HG02943 (cell line): ENCODE data around the gene RNF222.
"Not testable (repeated sequence)": the region's sequence is repeated elsewhere in the genome, so short reads cannot be mapped to it uniquely, and the experiment has no call there.

Experiments used
- ATAC-seq: cut with Tn5 transposase; IDR thresholded peaks from one replicate; pipeline ENCODE4 v1.9.1; 2021; ENCODE audit warnings: mild to moderate bottlenecking, low read depth, moderate library complexity; ENCODE audit not compliant: unreplicated experiment

RNF222 gene

DNA sequence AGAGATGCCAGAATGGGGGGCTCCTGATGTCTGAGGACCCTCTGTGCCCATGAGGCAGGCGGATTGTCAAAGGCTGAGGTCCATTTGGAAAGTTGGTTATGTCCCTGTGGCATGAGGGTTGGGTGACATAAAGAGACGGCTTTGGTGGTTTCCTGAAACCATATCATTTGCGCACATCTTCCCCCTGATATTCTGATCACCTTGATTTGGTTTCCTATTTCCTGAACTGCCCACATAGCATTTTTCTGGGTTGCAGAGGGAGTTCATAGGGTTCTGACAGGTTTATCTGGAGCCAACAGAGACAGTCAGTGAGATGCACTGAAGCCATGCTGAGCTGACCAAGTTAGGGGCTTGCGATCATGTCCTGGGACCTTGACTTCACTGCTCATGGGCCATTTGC is 15.7 kb upstream of the RNF222 start:
- ATAC-seq: no peak

DNA sequence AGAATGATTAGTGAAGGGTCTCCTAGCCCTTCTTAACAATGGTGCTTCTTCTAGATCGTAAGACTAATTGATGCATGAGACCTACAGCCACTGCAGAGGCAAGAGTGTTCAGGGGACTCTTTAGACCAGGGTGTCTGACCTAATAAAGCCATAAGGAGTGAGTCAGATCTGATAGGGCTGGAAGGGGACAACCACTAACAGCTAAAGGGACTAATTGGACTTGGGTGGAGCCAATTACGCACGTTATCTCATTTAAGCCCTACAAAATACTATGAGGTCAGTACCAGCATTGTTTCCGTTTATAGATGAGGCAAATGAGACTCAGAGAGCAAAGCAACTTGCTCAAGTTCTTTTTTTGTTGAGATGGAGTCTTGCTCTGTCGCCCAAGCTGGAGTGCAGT is 14.5 kb upstream of the RNF222 start:
- no peak for ATAC-seq

DNA sequence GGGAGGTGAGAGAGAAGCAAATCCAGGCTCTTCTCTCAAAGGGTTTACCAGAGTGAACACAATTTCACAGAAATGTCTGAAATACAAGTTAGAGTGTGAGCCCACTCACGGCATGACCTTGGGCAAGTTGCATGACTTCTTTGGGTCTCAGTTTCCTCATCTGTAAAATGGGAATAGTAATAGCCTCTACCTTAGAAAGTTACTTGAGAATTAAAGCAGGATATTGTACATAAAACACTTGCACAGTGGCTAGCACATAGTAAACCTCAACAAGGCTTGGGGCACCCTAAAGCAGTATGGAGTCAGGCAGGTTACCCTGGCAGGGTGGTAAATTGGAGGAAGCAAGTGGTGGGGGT is 13.2 kb upstream of the RNF222 start:
- ATAC-seq: no peak

DNA sequence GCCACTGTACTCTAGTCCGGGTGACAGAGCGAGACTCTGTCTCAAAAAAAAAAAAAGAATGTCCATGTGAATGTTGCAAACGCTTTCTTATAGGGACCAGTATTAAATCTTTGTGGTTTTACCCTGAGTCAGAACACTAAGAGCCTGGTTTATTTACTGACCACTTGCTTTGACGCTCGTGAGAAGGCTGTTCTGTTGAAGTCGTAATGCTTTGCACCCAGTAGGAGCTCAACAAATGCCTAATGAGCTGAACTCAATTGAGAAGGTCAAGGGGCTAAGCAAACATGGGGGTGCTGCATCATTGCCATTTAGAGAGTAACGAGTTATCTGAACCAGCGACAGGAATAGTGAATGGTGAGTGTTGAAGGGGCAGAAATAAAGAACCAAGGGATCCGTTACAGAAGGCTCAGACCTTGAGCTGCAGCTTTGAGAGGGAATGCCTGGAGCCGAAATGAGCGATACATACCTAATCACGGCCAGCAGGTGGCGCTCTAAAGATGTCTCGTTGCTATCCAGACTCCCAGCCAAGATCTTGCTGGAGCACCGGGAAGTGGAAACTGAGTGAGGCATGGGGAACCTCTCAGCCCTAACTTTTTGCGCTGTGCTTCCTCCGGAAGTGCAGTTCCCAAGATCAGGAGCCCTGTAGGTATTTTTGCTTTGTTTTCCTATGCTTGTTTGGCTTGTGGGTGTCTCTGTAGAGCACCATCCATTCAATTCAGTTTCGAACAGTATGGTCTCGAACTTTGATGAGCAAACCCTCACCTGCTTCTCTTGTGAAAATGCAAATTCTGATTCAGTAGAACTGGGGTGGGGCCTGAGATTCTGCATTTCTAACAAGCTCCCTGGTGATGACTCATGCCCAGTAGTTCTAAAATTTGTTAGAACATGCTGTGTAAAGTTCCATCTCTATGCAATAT is 12.6 kb upstream of the RNF222 start:
- no peak for ATAC-seq

DNA sequence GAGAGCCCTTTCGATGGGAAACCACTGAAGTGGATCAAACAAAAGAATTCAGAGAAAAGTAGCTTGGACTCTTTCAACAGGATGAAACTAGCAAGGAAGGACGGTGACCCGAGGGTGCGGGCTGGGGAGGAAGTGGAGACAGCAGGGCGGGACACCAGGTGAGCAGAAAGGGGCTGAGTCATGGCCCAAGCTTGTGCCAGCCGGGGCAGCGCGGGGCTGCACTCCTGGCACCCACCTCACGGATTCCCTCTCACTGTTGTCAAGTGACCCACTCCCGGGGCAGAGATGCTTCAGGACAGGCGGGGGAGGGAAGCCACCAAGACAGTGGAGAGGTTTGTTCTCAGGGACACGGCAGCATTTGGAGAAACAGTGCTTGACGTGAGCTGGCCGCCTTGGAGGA is 10.7 kb upstream of the RNF222 start:
- no peak for ATAC-seq

DNA sequence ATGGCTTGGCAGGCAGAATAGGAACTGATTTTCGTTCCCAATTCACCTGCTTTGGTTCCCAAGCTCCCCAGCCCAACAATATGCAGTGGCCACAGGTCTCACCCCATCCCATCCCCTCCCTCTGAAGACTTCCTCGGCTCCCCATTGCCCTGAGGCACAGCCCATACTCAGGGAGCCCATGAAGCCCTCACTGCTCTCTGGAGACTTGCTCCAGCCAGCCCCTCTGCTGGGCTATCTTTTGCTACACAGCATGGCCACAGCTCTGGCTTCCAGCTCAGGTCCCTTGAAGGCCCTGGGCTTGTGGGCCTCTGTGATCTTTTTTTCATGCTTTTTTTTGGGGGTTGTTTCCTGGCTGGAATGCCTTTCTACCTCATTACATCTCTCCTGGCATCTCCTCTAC is 8.5 kb upstream of the RNF222 start:
- no peak for ATAC-seq

DNA sequence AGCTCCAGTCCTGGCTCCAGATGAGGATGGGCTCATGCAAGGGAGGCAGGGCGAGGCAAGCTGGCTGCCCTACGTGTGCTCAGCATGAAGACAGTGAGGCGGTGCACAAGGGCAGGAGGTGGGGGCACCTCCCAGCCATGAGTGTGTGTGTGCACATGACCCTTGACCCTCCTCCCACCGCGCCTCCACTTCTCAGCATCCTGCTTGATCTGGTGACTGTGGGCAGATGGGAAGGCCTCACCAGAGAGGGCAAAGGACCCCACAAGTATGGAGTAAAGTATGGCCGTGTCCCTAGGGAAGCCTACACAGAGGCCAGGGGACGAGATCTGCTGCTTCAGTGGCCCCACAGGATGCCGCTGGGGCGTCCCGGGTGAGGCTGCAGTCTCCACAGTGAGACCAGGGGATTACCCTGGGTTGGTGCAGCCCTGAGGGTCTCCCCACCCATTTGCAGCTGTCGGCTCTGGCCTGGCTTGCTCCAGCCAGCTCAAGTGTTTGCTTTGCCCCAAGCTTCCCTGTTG is 7.9 kb upstream of the RNF222 start:
- no peak for ATAC-seq

DNA sequence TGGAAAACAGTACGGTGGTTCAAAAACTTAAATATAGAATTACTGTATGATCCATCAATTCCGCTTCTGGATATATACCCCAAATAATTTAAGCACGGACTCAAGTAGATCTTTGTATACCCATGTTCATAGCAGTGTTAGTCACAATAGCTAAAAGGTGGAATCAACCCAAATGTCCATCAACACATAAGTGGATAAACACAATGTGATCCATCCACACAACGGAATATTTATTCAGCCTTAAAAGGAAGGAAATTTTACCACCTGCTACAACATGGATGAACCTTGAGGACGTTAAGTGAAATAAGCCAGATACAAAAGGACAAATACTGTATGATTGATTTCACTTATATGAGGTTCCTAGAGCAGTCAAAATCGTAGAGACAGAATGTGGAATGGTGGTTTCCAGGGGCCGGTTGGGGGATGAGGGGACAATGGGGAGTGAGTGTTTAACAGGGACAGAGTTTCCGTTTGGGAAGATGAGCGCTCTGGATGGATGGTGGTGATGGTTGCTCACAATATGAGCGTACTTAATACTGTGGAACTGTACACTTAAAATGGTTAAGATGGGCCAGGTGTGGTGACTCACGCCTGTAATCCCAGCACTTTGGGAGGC is 5.4 kb upstream of the RNF222 start:
- ATAC-seq: no peak

DNA sequence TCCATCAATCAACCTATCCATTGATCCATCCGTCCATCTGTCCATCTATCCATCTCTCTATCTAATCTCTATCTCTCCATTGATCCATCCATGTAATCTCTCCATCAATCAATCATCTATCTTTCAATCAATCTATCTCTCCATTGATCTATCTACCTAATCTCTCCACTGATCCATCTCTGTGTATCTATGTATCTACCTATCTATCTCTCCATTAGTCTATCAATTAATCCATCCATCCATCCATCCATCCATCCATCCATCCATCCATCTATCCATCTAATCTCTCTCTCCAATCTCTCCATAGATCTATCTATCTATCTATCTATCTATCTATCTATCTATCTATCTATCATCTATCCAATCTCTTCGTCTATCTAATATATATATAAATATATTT is 3.5 kb upstream of the RNF222 start:
- no peak for ATAC-seq

DNA sequence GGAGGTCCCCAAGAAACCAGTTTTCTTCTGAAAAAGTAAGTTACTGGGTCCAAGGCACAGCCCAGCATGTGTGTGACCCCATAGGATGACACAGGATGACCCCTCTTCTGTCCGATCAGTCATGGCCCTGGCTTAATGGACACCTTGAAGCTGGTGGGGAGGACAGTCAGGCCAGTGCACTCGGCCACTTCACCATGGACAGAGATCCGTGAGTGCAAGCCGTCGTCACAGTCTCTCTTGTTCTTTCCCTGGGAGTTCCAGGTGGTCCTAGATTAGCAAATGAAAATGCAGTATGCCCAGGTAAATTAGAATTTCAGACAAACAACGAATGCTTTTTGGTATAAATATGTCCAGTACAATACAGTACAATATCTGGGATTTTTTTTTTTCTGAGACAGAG is 1.4 kb upstream of the RNF222 start:
- ATAC-seq: no peak

DNA sequence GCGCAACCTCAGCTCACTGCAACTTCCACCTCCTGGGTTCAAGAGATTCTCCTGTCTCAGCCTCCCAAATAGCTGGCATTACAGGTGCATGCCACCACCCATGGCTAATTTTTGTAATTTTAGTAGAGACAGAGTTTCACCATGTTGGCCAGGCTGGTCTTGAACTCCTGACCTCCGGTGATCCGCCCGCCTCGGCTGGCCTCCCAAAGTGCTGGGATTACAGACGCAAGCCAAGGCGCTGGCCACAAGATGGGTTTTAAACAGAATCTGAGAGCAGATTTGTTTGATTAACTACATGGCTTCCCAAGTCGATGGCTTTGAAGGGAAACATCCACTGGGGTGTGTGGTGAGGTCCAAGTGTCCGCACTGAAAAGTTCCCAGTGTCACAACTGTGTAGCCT is 3.1 kb downstream of the RNF222 start:
- ATAC-seq: not testable (repeated sequence)

DNA sequence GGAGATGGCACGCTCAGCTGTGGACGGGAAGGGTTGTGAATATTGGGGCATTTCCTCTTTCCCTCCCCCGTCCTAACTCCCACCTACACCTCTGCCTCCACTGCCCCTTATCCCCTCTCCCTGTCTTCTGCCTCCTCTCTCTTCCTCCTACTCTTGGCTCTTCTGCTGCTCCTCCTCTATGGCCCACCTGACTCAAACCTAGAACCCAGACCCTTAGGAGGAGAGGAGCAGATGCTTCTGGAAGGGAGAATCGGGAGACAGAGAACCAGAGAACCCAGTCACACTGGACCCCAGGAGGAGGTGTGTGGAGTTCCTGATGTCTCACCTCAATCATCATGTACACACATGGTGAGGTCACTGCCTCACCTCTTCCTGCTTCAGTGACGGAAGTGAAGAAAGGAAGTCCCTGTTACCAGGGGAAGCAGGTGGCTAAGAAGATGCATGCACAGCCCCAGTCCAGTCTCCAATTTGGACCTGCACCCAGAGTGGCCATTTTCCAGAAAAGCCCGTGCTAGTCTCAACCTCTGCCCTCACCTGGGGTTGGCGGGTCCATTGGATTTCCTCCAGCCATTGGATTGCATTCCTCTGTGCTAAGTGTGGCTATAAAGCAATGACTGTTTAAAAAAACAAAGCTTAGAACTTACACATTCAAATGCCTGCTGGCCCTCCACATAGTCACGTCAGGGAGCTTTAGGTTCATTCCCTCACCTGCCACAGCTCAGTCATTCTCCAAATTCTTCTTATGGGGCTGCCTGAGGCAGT is 4.0 kb downstream of the RNF222 start:
- ATAC-seq: no peak

DNA sequence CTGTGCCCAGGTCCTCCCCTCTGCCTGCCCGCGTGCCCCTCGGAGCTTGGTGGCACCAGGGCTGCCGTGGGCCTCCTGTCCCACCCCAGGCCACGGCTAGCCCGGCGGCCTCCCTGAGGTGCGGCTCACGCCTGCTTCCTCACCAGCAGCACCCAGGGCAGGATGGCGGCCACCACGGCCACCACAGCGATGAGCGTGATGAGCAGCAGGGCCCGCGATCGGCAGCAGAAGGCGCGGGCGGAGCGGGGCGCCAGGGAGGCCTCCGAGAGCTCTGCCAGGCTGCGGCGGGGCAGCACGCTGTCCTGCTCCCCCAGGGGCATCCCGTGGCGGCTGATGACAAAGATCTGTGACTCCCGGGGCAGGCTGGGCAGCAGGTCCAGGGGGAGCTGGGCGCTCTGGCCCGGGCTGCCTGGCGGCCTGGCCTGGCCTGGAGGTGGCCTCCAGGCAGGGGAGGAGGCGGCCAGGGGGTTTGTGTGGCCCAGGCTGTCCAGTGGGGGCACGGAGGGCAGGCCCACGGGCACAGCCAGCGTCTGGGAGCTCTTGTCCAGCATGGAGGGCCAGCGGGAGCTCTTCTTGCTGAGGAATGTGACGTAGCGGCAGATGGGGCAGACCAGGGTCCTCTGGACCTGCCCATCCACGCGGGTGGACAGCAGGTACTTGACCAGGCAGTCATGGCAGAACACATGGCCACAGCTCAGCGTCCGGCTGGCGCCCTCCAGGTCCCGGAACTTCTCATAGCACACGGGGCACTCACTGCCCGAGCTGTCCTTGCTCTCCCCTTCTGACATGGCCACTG is 4.8 kb downstream of the RNF222 start:
- no peak for ATAC-seq

DNA sequence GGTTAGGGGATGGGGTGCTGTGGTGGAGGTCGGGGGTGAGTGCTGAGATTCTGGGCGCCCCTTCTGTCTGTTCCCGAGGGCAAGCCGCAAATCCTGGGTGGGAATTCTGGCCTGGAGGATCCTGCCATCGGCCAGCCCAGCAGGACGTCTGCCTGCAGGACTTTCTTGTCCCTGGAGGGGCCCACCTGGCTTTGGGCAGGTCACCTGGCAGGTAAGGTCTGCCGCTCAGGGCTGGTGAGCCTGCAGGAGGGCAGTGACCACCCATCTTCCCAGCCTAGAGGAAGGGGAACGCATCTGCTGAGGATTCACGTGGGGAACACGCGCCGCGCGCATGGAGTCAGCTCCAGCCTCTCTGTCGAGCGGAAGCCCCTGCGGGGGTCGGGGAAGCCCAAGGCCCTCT is 5.4 kb downstream of the RNF222 start:
- ATAC-seq: no peak

DNA sequence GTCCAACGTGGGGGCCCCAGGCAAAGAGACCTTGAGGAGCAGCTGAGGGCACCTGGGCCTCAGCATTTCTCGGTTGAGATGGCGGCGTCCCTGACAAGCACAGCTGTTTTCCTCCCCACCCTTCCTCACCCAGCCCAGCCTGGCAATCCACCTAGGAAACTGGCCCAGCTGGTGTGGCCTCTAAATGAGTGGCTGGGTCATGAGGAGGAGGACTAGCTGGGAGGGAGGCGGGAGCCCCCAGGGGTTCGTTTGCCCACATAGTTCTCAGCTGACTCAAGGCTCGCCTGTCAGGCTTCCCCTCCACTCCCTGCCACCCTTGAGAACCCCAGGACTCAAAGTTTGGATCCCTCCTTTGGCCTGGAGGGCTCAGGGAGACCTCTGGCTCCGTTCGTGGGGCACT is 5.9 kb downstream of the RNF222 start:
- no peak for ATAC-seq

DNA sequence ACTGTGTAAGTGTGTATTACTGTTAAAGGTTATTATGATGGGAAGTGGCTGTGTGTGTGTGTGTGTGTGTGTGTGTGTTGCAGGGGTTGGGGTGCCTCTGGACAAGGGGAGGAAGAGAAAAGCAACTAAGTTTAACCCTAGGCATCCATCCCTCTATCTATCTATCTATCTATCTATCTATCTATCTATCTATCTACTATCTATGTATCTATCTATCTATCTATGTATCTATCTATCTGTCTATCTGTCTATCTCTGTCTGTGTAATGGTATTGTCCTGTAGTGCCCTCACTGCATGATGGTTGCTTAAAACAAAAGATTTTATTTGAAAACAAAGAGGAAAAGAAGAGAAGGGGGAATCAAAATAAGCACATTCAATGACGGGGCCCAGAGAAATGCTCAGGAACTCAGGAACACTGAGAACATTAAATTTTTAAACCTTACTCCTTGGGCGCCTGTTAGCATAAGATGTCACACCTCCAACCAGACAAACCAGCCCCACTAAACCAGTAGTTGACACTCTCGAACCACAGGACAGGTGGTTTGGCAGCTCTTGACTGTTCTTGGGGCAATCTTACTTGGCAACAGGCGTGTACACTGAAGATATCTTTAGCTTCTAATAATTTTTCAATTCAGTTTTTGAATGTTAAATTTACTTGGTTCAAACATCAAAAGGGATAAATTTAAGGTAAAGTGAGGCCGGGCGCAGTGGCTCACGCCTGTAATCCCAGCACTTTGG is 9.5 kb downstream of the RNF222 start:
- ATAC-seq: no peak

DNA sequence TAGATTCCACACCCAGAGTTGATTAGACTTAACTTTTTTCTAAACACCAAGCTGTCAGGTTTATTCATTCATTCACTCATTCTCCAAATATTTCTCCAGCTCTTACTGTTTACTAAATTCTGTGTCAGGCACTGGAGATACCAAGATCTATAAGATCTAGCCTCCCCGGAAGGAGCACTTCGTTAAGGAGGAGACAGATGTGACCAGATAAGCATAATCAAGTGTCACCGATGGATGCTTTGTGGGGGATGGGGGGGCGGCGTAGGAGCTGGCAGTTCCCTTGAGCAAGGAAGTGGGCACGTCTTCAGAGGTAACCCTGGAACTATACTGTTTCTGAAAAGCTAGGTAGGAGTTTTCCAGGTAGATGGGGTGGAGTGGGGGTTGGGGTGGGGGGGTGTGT is 10.8 kb downstream of the RNF222 start:
- ATAC-seq: no peak

DNA sequence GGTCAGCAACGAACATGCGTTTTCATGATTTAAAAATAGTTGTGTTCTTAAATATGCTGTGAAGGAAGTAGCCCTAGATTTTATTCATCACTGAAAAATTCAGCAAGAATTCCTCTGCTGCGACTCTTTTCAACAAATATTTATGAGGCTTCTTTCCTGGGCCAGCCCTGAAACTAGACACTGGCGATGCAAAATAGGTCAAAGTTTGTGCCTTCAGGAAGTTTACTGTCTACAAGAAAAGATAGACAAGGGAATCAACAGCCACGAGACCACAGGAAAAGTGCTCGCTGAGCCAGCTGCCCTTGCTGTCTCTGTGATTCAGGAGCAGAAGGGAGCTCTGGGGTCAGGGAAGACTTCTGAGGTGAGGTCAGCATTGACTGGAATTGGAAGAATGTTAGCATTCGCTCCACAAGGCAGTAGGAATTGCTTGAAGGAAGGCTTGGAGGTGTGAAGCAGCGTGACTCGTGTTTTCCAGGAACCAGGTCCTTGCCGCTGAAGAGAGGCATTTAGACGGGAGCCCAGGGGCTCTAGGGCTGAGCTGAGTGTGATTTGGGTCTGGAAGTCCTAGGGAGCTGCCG is 12.7 kb downstream of the RNF222 start:
- ATAC-seq: no peak

DNA sequence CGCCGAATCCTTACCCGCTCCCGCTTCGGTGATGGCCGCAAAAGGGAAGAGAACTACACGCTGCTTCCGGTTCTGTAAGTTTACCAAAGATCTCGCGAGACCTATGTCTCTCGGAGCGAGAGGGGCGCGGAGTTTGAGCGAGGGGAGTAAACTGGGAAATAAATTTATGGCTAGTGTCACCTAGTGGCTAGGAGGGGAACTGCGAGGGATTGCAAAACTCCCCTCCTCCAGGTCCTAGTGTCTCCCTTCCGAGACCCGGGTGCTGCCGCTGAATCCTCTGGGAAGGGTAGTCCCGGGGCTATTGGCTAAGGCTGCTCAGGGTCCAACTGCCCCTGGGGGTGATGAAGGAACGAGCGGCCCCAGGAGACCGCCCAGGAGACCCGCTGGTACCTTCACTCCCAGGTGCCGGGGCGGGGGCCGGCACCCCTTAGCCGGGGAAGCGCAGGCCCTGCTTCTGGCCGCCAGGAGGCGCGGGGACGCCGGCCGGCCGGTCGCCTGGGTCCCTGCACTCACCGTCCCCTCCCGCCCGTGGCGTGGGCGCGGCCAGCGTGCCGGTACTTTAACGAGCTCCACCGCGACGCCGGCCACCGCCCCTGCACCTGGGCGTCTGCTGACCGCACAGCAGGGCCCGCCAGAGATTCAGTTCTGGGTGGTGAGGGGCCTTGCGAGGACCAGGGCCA is 14.3 kb downstream of the RNF222 start, which contains the start of gene RPL26:
Gene RPL26, minus strand, starts transcription at position 51 of the 680 bp plus-strand sequence. CDS start 883 bp downstream, outside the sequence.
- peak; percentile 78 for ATAC-seq
